Stimulated activated CD4-positive, alpha-beta T cell treated with anti-CD3 and anti-CD28 coated beads, Interleukin-1b, Interleukin-23, amount 100 ng/mL, for 48 hours (primary cell): Measurements from ENCODE around the gene LILRB5.
A peak's percentile ranks its signal among the peaks of the same experiment; 100 is the strongest.
"Not testable (repeated sequence)": the region's sequence is repeated elsewhere in the genome, so short reads cannot be mapped to it uniquely, and the experiment has no call there.

Experiments
- DNase-seq: peaks from one replicate; pipeline ENCODE4 v3.0.0-alpha.2; 2020

LILRB5 gene

GRCh38 chr19:54274516-54274915 lies 17.4 kb upstream of the LILRB5 start:
- not testable (repeated sequence) for DNase-seq

GRCh38 chr19:54273821-54274220 lies 16.7 kb upstream of the LILRB5 start:
- DNase-seq: no peak

GRCh38 chr19:54272181-54272580 lies 15.1 kb upstream of the LILRB5 start:
- not testable (repeated sequence) for DNase-seq

GRCh38 chr19:54271587-54271986 lies 14.5 kb upstream of the LILRB5 start:
- not testable (repeated sequence) for DNase-seq

- no peak for DNase-seq
Observed at GRCh38 chr19:54271106-54271505, 14.0 kb upstream of the LILRB5 start.

- no peak for DNase-seq
Observed at GRCh38 chr19:54268936-54269335, 11.9 kb upstream of the LILRB5 start.

- DNase-seq: peak; percentile 71
Observed at GRCh38 chr19:54266133-54266532, 9.1 kb upstream of the LILRB5 start.

GRCh38 chr19:54262470-54262869 lies 5.4 kb upstream of the LILRB5 start:
- DNase-seq: no peak

- DNase-seq: no peak
Observed at GRCh38 chr19:54262066-54262465, 5.0 kb upstream of the LILRB5 start.

- DNase-seq: no peak
Observed at GRCh38 chr19:54256250-54257115, 590 bp downstream of the LILRB5 start.

GRCh38 chr19:54255105-54255775 lies 1.8 kb downstream of the LILRB5 start:
- DNase-seq: no peak

GRCh38 chr19:54254195-54254906 lies 2.7 kb downstream of the LILRB5 start:
- DNase-seq: no peak

GRCh38 chr19:54253331-54254194 lies 3.5 kb downstream of the LILRB5 start:
- no peak for DNase-seq

- no peak for DNase-seq
Observed at GRCh38 chr19:54252845-54253244, 4.2 kb downstream of the LILRB5 start.

GRCh38 chr19:54252243-54252642 lies 4.8 kb downstream of the LILRB5 start:
- no peak for DNase-seq

- DNase-seq: peak; percentile 59
Observed at GRCh38 chr19:54248016-54248601, 9.0 kb downstream of the LILRB5 start.

GRCh38 chr19:54247106-54247930 lies 9.8 kb downstream of the LILRB5 start:
- no peak for DNase-seq

- DNase-seq: no peak
Observed at GRCh38 chr19:54245936-54246335, 11.1 kb downstream of the LILRB5 start.

GRCh38 chr19:54243809-54244208 lies 13.3 kb downstream of the LILRB5 start:
- DNase-seq: not testable (repeated sequence)

GRCh38 chr19:54242646-54243045 lies 14.4 kb downstream of the LILRB5 start, which contains the start of gene LILRA6:
TSS of gene LILRA6 (minus strand) at chr19:54242790.
- not testable (repeated sequence) for DNase-seq

GRCh38 chr19:54242234-54242633 lies 14.8 kb downstream of the LILRB5 start:
- DNase-seq: not testable (repeated sequence)
